Adrenal gland (tissue), 12 donors: ENCODE results near the gene MLH3. TPM values are rescaled to one million over a fixed set of nuclear protein-coding genes. Genes with fewer than 3 reads are reported as not detected.

Experiments used
- DNase-seq, 7 donors: peaks; one replicate each; pipeline ENCODE4 v3.0.0-alpha.2; 2019 to 2020
- H3K27ac ChIP-seq, 5 donors: fragments of 200-600 bp; sonication (generic) in 4 of 5; 1 replicate in 3 of 5; 2 replicates in 2 of 5; pipeline versions ENCODE4 v1.5.1 to v1.8.0; 2016 to 2020; ENCODE audit warnings: mild to moderate bottlenecking in 1 of 5
- H3K27me3 ChIP-seq: fragments of 200-600 bp; 2 replicates; pipeline ENCODE4 v1.8.0; 2021
- H3K36me3 ChIP-seq, 2 donors: fragments of 200-600 bp; replicated peaks in 1 of 2; 1 replicate in 1 of 2; 2 replicates in 1 of 2; pipeline versions ENCODE4 v1.5.1 to v1.8.0; 2018 to 2022
- H3K4me1 ChIP-seq, 2 donors: fragments of 200-600 bp; replicated peaks in 1 of 2; 1 replicate in 1 of 2; 2 replicates in 1 of 2; pipeline versions ENCODE4 v1.5.1 to v1.8.0; 2018 to 2021
- H3K4me3 ChIP-seq, 4 donors: fragments of 200-600 bp; sonication (generic) in 3 of 4; one replicate each; pipeline ENCODE4 v1.5.1; 2016 to 2018
- H3K9me3 ChIP-seq, 3 donors: fragments of 200-600 bp; sonication (generic) in 1 of 3; replicated peaks in 1 of 3; 1 replicate in 2 of 3; 2 replicates in 1 of 3; pipeline versions ENCODE4 v1.5.1 to v1.8.0; 2016 to 2021
- POLR2A ChIP-seq, 2 donors: fragments of 450-650 bp; IDR thresholded peaks; one replicate each; pipeline ENCODE4 v1.6.1; 2017; ENCODE audit warnings: antibody characterized with exemption in 2 of 2, mild to moderate bottlenecking in 2 of 2, moderate library complexity in 1 of 2
- WGBS, 4 donors: extraction: QIAGEN DNeasy Blood & Tissue Kit in 2 of 4; methylation state at CpG; one replicate each; pipeline versions ENCODE4 v1.1.5 to v1.1.7; 2013 to 2017; 5-methylcytosine and 5-hydroxymethylcytosine counted together
- intact Hi-C, 2 donors: fragments of 100-400 bp; cut with DNase I; formaldehyde crosslinking; loops; one replicate each; pipeline versions ENCODE4 v1.14.1 to v1.15.0; 2022 to 2023
- polyA plus RNA-seq, 3 donors: library from polyadenylated mRNA; stranded (reverse); fragments of 200-250 nt in 2 of 3; fragments of 350-450 nt in 1 of 3; fragmentation: Illumina TruSeq in 1 of 3; extraction: RNeasy Lipid Tissue Mini Kit (QIAGEN cat#74804) in 1 of 3; gene quantifications; one replicate each; pipeline ENCODE4 v1.2.3, GENCODE V29; 2013 to 2014
- total RNA-seq, 9 donors: library from RNA; depleted of rRNA in 4 of 9; stranded (reverse); fragments of >200 nt in 4 of 9; fragments of 120-200 nt in 1 of 9; fragmentation: NEBNext Ultra II Directional in 1 of 9; extraction: Animal tissue kit (Norgen Biotek cat#: 25700) in 1 of 9; gene quantifications; one replicate each; pipeline versions ENCODE4 v1.1.0 to v1.2.4, GENCODE V29; 2013 to 2023
- TF ChIP-seq, protein P1 (sequence below), 6 experiments: fragments of 450-650 bp in 4 of 6; fragments of 200-600 bp in 2 of 6; sonication (generic) in 1 of 6; IDR thresholded peaks; 1 replicate in 5 of 6; 2 replicates in 1 of 6; pipeline versions ENCODE4 v1.5.1 to v1.8.0; 2016 to 2021; ENCODE audit warnings: antibody characterized with exemption in 6 of 6, mild to moderate bottlenecking in 2 of 6, moderate library complexity in 1 of 6
- donor health status: healthy with polysubstance abuse.
- donor health status: Bipolar disorder and iron deficiency.
- donor health status: DM: yes; HTN: yes; CAD: no.
- donor health status: DM: no; HTN: no; CAD: no.
- donor health status: DM: no; HTN: no; CAD: no.
- donor health status: DM: yes; HTN: yes; CAD: no.

MLH3 gene
- total and polyA plus RNA-seq, 12 donors, result 22.2 to 51.4 (median 32.2) TPM

DNA sequence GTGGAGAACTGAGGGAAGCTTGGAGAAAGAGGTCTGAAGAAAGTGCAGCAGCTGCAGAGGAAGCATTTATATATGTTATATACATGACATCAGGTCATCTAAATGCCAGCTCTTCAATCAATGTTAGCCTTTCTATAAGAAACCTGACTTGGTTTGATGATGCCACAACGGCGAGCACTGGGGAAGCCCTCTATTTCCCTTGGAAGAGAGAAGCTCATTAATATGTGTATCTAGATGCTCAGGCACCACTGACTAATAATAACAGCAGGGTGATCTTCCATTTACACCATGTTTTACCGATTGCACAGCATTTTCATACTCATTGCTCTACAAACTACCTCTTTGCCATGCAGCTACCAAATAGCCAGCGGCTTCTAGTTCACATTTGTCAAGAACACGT, 11.7 kb upstream of the MLH3 start:
- no peak for DNase-seq
- Histone ChIP-seq H3K27me3 (no peaks in the 10 kb centered on the region), H3K4me1 (peaks cover 3 to 21% of the 10 kb centered on the region in 2 donors), H3K36me3 (no peaks in the 10 kb centered on the region), H3K4me3 (peak overlapping the region in 1 of 4 donors; percentile 60), H3K27ac (peak overlapping the region in 1 of 5 donors; percentile 21), H3K9me3 (no peaks in the 10 kb centered on the region)
- 21 to 26% (median 24%) methylated on average over 5 of the region's 5 CpGs for WGBS, 4 donors
- intact Hi-C loops, result loop anchor here in 1 of 2 donors (10.0 kb wide), 1 partner anchor 58 kb away; the partner anchor contains the start of gene EIF2B2
- TF ChIP-seq, protein P1, sequence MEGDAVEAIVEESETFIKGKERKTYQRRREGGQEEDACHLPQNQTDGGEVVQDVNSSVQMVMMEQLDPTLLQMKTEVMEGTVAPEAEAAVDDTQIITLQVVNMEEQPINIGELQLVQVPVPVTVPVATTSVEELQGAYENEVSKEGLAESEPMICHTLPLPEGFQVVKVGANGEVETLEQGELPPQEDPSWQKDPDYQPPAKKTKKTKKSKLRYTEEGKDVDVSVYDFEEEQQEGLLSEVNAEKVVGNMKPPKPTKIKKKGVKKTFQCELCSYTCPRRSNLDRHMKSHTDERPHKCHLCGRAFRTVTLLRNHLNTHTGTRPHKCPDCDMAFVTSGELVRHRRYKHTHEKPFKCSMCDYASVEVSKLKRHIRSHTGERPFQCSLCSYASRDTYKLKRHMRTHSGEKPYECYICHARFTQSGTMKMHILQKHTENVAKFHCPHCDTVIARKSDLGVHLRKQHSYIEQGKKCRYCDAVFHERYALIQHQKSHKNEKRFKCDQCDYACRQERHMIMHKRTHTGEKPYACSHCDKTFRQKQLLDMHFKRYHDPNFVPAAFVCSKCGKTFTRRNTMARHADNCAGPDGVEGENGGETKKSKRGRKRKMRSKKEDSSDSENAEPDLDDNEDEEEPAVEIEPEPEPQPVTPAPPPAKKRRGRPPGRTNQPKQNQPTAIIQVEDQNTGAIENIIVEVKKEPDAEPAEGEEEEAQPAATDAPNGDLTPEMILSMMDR (IDR thresholded peaks at IDR 0.05), result no peak
- TF ChIP-seq POLR2A (IDR thresholded peaks at IDR 0.05), result no peak

DNA sequence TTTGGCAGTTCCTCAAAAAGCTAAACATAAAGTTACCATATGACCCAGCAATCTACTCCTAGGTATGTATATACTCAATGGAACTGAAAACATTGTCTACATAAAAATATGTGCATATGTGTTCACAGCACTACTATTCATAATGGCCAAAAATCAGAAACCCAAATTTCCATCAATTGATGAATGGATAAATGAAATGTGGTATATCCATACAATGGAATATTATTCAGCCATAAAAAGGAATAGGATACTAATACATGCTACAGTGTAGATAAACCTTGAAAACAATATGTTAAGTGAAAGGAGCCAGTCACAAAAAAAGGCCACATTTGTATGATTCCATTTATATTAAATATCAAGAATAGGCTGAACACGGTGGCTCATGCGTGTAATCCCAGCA, 9.2 kb upstream of the MLH3 start:
- no peak for DNase-seq
- no peaks in the 10 kb centered on the region for H3K27me3 ChIP-seq
- WGBS, 4 donors, result 49 to 100% (median 73%) methylated on average over 2 of the region's 2 CpGs
- intact Hi-C loops, result loop anchor here in 1 of 2 donors (10.0 kb wide), 1 partner anchor 56 kb away; the partner anchor contains the start of gene EIF2B2
- H3K9me3 ChIP-seq, result no peaks in the 10 kb centered on the region
- TF ChIP-seq, protein P1 (IDR thresholded peaks at IDR 0.05), result no peak
- TF ChIP-seq POLR2A (IDR thresholded peaks at IDR 0.05), result no peak
- H3K4me1 ChIP-seq, result peaks cover 0 to 12% of the 10 kb centered on the region in 2 donors
- no peaks in the 10 kb centered on the region for H3K36me3 ChIP-seq
- H3K4me3 ChIP-seq, result no peak overlapping the region
- no peak overlapping the region for H3K27ac ChIP-seq

DNA sequence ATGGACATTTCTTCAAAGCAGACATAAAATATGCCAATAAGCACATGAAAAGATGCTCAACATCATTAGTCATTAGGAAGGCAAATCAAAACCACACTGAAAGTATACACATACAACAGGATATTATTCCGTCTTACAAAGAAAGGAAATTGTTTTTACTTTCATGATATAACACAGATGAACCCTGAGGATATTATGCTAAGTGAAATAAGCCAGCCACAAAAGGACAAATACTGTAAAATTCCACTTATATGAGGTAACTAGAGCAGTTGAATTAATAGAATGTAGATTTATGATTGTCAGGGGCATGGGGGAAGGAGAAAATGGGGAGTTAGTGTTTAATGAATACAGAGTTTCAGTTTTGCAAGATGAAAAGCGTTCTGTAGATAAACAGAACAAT, 8.4 kb upstream of the MLH3 start:
- WGBS, 4 donors, result 77 to 88% (median 87%) methylated on average over 2 of the region's 2 CpGs

DNA sequence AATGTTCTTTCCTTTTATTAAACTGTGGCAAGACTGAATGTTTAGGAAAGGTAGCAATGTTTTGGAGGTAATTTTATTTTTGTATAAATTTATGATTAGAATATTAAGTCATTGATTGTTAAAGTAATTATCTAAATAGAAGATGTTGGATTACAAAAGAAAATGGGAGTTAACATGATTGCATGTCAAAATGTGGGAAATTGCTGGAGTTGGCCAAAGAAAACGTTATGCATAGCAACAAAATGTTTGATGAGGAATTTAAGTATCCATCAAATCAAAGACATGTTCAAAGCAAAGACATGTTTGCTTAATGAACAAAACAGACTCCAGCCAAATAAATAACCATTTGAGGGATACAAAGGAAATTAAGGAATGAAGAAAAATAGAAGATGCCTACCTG, 3.2 kb upstream of the MLH3 start:
- peaks cover 16 to 33% of the 10 kb centered on the region in 2 donors for H3K4me1 ChIP-seq
- intact Hi-C loops, result no loop called here
- H3K27me3 ChIP-seq, result no peaks in the 10 kb centered on the region
- H3K36me3 ChIP-seq, result no peaks in the 10 kb centered on the region
- H3K9me3 ChIP-seq, result no peaks in the 10 kb centered on the region
- TF ChIP-seq, protein P1 (IDR thresholded peaks at IDR 0.05), result no peak
- TF ChIP-seq POLR2A (IDR thresholded peaks at IDR 0.05), result no peak
- no peak for DNase-seq
- WGBS, 4 donors, result 51 to 62% (median 56%) methylated on average over 1 of the region's 1 CpG
- H3K27ac ChIP-seq, result no peak overlapping the region
- H3K4me3 ChIP-seq, result no peak overlapping the region

More for the DNA sequence above, 8.4 kb upstream of the MLH3 start:
- Histone ChIP-seq H3K4me1 (peaks cover 0 to 12% of the 10 kb centered on the region in 2 donors), H3K4me3 (no peak overlapping the region), H3K27ac (no peak overlapping the region), H3K27me3 (no peaks in the 10 kb centered on the region), H3K36me3 (no peaks in the 10 kb centered on the region), H3K9me3 (no peaks in the 10 kb centered on the region)
- TF ChIP-seq POLR2A (IDR thresholded peaks at IDR 0.05), result no peak
- TF ChIP-seq, protein P1 (IDR thresholded peaks at IDR 0.05), result no peak
- no peak for DNase-seq
- intact Hi-C loops, result loop anchor here in 1 of 2 donors (10.0 kb wide), 1 partner anchor 55 kb away; the partner anchor contains the start of gene EIF2B2
